ENCODE measurements around the gene LST1. TPM values are rescaled to one million over a fixed set of nuclear protein-coding genes. Genes with fewer than 3 reads are reported as not detected.

Gene LST1
- total and polyA plus RNA-seq, 9 donors: 3.8 to 34.0 (median 8.6) TPM

DNA sequence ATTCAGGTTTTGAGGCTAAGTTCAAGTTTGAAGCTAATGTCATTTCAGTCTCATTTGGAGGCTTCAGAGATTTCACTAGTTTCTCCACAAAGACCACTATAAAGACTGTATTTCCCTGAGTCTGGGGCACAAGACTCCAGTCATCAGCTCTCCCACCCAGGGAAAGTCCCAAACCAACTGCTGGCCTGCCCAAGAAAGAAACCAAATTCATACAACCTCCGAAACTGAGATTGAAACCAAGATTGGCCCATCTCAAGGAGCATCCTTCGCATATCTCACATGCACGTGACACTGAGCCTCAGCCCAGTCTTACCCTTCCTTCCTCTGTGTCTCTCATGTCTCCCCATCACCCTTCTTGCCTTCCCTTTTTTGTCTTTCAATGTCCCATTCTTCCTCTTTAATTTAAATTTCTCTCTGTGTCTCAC lies 17.5 kb upstream of the LST1 start:
- Histone ChIP-seq H3K27ac (no peak overlapping the region), H3K4me1 (ENCODE audit: insufficient read depth) (no peaks in the 10 kb centered on the region), H3K4me3 (no peak overlapping the region), H3K36me3 (no peaks in the 10 kb centered on the region), H3K27me3 (no peaks in the 10 kb centered on the region), H3K9me3 (no peaks in the 10 kb centered on the region)
- intact Hi-C loops (cut with DNase I): no loop called here
- TF ChIP-seq POLR2A (IDR thresholded peaks at IDR 0.05) (no peak), EP300 (IDR thresholded peaks at IDR 0.05) (no peak)
- TF ChIP-seq, protein P1, sequence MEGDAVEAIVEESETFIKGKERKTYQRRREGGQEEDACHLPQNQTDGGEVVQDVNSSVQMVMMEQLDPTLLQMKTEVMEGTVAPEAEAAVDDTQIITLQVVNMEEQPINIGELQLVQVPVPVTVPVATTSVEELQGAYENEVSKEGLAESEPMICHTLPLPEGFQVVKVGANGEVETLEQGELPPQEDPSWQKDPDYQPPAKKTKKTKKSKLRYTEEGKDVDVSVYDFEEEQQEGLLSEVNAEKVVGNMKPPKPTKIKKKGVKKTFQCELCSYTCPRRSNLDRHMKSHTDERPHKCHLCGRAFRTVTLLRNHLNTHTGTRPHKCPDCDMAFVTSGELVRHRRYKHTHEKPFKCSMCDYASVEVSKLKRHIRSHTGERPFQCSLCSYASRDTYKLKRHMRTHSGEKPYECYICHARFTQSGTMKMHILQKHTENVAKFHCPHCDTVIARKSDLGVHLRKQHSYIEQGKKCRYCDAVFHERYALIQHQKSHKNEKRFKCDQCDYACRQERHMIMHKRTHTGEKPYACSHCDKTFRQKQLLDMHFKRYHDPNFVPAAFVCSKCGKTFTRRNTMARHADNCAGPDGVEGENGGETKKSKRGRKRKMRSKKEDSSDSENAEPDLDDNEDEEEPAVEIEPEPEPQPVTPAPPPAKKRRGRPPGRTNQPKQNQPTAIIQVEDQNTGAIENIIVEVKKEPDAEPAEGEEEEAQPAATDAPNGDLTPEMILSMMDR (IDR thresholded peaks at IDR 0.05): no peak
- 63 to 78% (median 72%) methylated on average over 3 of the region's 3 CpGs for WGBS, 3 donors
- DNase-seq: no peak

DNA sequence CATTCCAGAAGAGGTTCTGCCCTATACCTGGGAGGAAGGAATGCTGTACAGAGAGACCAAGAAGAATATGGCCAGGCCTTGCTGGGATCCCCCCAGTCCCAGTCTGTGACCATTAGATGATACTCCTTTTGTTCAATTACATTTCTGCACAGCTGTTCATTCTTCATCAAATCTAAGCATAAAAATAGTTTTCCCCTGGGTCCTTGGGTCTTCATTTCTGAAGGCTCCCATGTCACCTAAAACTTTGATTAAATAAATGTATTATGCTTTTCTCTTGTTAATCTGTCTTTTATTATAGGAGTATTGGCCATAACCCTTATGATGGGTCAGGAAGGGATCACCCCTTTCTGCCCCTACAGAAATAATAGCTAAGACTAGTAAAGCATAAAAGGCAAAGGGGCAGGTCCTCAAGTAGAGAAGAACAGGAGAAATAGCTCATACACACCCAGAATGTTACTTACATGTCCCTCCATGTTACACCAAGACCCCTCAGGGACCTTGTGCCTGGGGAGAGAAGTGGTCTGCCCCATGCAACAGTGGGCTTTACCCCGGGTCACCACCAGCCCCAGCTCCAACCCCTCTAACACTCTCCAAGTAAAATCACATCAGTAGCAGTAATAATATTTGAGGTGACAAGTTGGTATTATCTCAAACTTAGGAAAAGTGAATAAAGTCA lies 16.1 kb upstream of the LST1 start:
- no peak for DNase-seq
- H3K36me3 ChIP-seq: no peaks in the 10 kb centered on the region
- no peaks in the 10 kb centered on the region for H3K27me3 ChIP-seq
- WGBS, 3 donors: 64 to 69% (median 67%) methylated on average over 1 of the region's 1 CpG
- H3K27ac ChIP-seq: no peak overlapping the region
- no peaks in the 10 kb centered on the region for H3K4me1 ChIP-seq (ENCODE audit: insufficient read depth)
- TF ChIP-seq, protein P1 (IDR thresholded peaks at IDR 0.05): no peak
- TF ChIP-seq POLR2A (IDR thresholded peaks at IDR 0.05): no peak
- TF ChIP-seq EP300 (IDR thresholded peaks at IDR 0.05): no peak
- intact Hi-C loops (cut with DNase I): no loop called here
- no peaks in the 10 kb centered on the region for H3K9me3 ChIP-seq
- H3K4me3 ChIP-seq: no peak overlapping the region

DNA sequence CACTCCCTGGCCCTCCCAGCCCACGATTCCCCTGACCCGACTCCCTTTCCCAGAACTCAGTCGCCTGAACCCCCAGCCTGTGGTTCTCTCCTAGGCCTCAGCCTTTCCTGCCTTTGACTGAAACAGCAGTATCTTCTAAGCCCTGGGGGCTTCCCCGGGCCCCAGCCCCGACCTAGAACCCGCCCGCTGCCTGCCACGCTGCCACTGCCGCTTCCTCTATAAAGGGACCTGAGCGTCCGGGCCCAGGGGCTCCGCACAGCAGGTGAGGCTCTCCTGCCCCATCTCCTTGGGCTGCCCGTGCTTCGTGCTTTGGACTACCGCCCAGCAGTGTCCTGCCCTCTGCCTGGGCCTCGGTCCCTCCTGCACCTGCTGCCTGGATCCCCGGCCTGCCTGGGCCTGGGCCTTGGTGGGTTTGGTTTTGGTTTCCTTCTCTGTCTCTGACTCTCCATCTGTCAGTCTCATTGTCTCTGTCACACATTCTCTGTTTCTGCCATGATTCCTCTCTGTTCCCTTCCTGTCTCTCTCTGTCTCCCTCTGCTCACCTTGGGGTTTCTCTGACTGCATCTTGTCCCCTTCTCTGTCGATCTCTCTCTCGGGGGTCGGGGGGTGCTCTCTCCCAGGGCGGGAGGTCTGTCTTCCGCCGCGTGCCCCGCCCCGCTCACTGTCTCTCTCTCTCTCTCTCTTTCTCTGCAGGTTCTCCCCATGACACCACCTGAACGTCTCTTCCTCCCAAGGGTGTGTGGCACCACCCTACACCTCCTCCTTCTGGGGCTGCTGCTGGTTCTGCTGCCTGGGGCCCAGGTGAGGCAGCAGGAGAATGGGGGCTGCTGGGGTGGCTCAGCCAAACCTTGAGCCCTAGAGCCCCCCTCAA lies 13.8 kb upstream of the LST1 start, which contains the start of gene LTA:
Gene LTA, plus strand, starts transcription at position 249 of the 871 bp plus-strand sequence. Its CDS starts 454 bp downstream, at position 703.
- Histone ChIP-seq H3K27ac (no peak within 1 kb of the TSS), H3K4me3 (no peak within 1 kb of the TSS), H3K4me1 (ENCODE audit: insufficient read depth) (no peaks in the 10 kb centered on the region), H3K36me3 (no peaks in the 10 kb centered on the region), H3K27me3 (no peaks in the 10 kb centered on the region), H3K9me3 (no peaks in the 10 kb centered on the region)
- TF ChIP-seq EP300 (IDR thresholded peaks at IDR 0.05) (no peak), POLR2A (IDR thresholded peaks at IDR 0.05) (no peak)
- TF ChIP-seq, protein P1 (IDR thresholded peaks at IDR 0.05): no peak
- intact Hi-C loops (cut with DNase I): no loop called here
- 78 to 83% (median 83%) methylated on average over 27 of the region's 27 CpGs for WGBS, 3 donors
- no peak for DNase-seq

DNA sequence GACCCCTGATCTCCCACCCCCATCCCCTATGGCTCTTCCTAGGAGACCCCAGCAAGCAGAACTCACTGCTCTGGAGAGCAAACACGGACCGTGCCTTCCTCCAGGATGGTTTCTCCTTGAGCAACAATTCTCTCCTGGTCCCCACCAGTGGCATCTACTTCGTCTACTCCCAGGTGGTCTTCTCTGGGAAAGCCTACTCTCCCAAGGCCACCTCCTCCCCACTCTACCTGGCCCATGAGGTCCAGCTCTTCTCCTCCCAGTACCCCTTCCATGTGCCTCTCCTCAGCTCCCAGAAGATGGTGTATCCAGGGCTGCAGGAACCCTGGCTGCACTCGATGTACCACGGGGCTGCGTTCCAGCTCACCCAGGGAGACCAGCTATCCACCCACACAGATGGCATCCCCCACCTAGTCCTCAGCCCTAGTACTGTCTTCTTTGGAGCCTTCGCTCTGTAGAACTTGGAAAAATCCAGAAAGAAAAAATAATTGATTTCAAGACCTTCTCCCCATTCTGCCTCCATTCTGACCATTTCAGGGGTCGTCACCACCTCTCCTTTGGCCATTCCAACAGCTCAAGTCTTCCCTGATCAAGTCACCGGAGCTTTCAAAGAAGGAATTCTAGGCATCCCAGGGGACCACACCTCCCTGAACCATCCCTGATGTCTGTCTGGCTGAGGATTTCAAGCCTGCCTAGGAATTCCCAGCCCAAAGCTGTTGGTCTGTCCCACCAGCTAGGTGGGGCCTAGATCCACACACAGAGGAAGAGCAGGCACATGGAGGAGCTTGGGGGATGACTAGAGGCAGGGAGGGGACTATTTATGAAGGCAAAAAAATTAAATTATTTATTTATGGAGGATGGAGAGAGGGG lies 12.6 kb upstream of the LST1 start:
- DNase-seq: no peak
- Histone ChIP-seq H3K27ac (no peak overlapping the region), H3K4me3 (no peak overlapping the region), H3K9me3 (no peaks in the 10 kb centered on the region), H3K27me3 (no peaks in the 10 kb centered on the region), H3K36me3 (no peaks in the 10 kb centered on the region), H3K4me1 (ENCODE audit: insufficient read depth) (no peaks in the 10 kb centered on the region)
- WGBS, 3 donors: 78 to 88% (median 84%) methylated on average over 9 of the region's 9 CpGs
- intact Hi-C loops (cut with DNase I): no loop called here
- TF ChIP-seq, protein P1 (IDR thresholded peaks at IDR 0.05): no peak
- TF ChIP-seq EP300 (IDR thresholded peaks at IDR 0.05) (no peak), POLR2A (IDR thresholded peaks at IDR 0.05) (no peak)
